Heart right ventricle (tissue), 16 donors: ENCODE results near the gene NANOS1. TPM values are rescaled to one million over a fixed set of nuclear protein-coding genes. Genes with fewer than 3 reads are reported as not detected.

ENCODE experiments used
- ATAC-seq, 8 donors: fragments of 200-7000 bp; cut with Tn5 transposase; one replicate each; pipeline ENCODE4 v1.9.1; 2020; ENCODE audit warnings: mild to moderate bottlenecking in 8 of 8, moderate library complexity in 8 of 8, moderate number of reproducible peaks in 1 of 8
- DNase-seq, 2 donors: peaks; one replicate each; pipeline ENCODE4 v3.0.0-alpha.2; 2020
- H3K27ac ChIP-seq, 10 donors: fragments of 200-600 bp; sonication (generic) in 2 of 10; one replicate each; pipeline versions ENCODE4 v1.5.0 to v1.8.0; 2020 to 2022; ENCODE audit warnings: mild to moderate bottlenecking in 3 of 10
- H3K27me3 ChIP-seq, 7 donors: fragments of 200-600 bp; one replicate each; pipeline ENCODE4 v1.8.0; 2021 to 2022; ENCODE audit warnings: mild to moderate bottlenecking in 2 of 7
- H3K36me3 ChIP-seq, 9 donors: fragments of 200-600 bp; sonication (generic) in 1 of 9; one replicate each; pipeline versions ENCODE4 v1.5.0 to v1.8.0; 2020 to 2022; ENCODE audit warnings: mild to moderate bottlenecking in 2 of 9
- H3K4me1 ChIP-seq, 9 donors: fragments of 200-600 bp; sonication (generic) in 1 of 9; one replicate each; pipeline versions ENCODE4 v1.5.0 to v1.8.0; 2020 to 2022; ENCODE audit warnings: mild to moderate bottlenecking in 4 of 9
- H3K4me3 ChIP-seq, 10 donors: fragments of 200-600 bp; sonication (generic) in 2 of 10; one replicate each; pipeline versions ENCODE4 v1.5.0 to v1.8.0; 2020 to 2022; ENCODE audit warnings: mild to moderate bottlenecking in 7 of 10, moderate library complexity in 2 of 10
- H3K9me3 ChIP-seq, 11 donors: fragments of 200-600 bp in 10 of 11; sonication (generic) in 2 of 11; one replicate each; pipeline versions ENCODE4 v1.5.0 to v1.8.0; 2013 to 2022; ENCODE audit warnings: mild to moderate bottlenecking in 2 of 11, control low read depth in 1 of 11, moderate library complexity in 1 of 11
- WGBS, 2 donors: extraction: QIAGEN DNeasy Blood & Tissue Kit; methylation state at CpG; one replicate each; pipeline ENCODE4 v1.1.7; 2013; ENCODE audit warnings: inconsistent platforms in 1 of 2; 5-methylcytosine and 5-hydroxymethylcytosine counted together
- intact Hi-C, 10 donors: fragments of 100-400 bp; cut with DNase I; formaldehyde crosslinking; loops; one replicate each; pipeline versions ENCODE4 v1.11.1 to v1.14.2; 2022
- polyA plus RNA-seq, 2 donors: library from polyadenylated mRNA; stranded (reverse); fragments of 200-250 nt; gene quantifications; one replicate each; pipeline ENCODE4 v1.2.3, GENCODE V29; 2013
- total RNA-seq, 10 donors: library from RNA; stranded (reverse); fragmentation: NEBNext Ultra II Directional in 3 of 10; extraction: Animal tissue kit (Norgen Biotek cat#: 25700) in 3 of 10; gene quantifications; one replicate each; pipeline versions ENCODE4 v1.2.1 to v1.2.4, GENCODE V29; 2021 to 2023
- TF ChIP-seq, protein P1 (sequence below), 9 donors: fragments of 200-600 bp; sonication (generic) in 2 of 9; IDR thresholded peaks; one replicate each; pipeline versions ENCODE4 v1.5.0 to v1.8.0; 2021 to 2022; ENCODE audit warnings: antibody characterized with exemption in 9 of 9, mild to moderate bottlenecking in 5 of 9, moderate library complexity in 1 of 9
- donor health status: Arrhythmogenic right ventricular cardiomyopathy.
- donor health status: ischemic (EF 13 %, LVEDD 7.1; RV severe dilation, severe dysfunction).
- donor health status: healthy with polysubstance abuse.
- donor health status: DM: no; HTN: yes; CAD: no.
- donor health status: DM: no; HTN: no; CAD: no.
- donor health status: ischemic (EF 25% LVEDD 6.9; RV normal size, moderate dysfunction).
- donor health status: ischemic (EF 25% LVEDD 5.7; RV mildly dilated, moderate dysfunction).
- donor health status: healthy.
- donor health status: DM: yes; HTN: yes; CAD: no.
- donor health status: Ischemic cardiomyopathy.
- donor health status: ischemic (EF 35%, LVEDD 5.7; RV mildly dilated, moderate dysfunction).
- donor health status: nonischemic (EF 11% LVEDD 7.7; RV severe dilation, severe dysfunction).
- donor health status: DM: yes; HTN: yes; CAD: no.
- donor health status: PGD.
- donor health status: ischemic (EF 29% LVEDD 5.4; RV normal size, mild dysfunction).
- donor health status: nonischemic (EF 23%, LVEDD 6.1; RV moderate dilation, normal function).

The NANOS1 gene
- total and polyA plus RNA-seq, 12 donors = 2.9 to 26.1 (median 7.3) TPM

DNA sequence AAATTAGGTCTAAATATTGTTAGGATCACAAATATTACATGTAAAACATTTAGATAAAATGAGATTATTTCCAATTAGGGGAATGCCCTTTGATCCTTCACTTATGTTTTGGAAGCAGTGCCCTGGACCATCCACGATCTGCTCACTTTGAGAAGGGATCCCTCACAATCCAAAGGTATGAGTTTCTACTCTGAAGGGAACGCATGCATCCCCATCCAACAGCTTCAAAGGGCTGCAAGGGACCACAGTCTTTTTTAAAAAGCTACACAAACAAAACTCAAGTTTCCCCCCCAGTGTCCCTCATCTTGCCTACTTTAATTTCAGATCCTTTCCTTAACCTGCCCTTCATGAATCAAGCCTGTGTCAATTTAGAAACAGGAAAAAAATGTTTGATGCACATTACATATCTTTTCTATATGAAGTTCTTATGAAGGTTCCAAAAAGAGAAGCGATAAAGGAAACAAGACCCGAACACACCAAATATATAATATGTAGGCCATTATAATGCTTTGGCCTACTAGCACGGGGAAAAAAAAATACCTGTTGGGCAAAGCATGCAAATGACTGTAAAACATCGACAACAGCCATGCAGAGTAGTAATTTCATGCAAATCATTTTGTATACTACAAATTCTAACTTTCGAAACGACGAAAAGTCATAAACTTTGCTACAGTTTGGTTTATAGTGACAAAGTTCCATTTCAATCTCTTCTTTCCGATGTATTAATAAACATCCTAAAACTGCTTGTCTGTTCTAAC is 49.1 kb downstream of the NANOS1 start:
- intact Hi-C loops = loop anchor here in 2 of 10 donors (5.0 kb wide), 2 partner anchors 51 to 89 kb away; partner anchors contain the start of genes NANOS1 (in 1 of the 2) and SFXN4 (in 1 of the 2)

DNA sequence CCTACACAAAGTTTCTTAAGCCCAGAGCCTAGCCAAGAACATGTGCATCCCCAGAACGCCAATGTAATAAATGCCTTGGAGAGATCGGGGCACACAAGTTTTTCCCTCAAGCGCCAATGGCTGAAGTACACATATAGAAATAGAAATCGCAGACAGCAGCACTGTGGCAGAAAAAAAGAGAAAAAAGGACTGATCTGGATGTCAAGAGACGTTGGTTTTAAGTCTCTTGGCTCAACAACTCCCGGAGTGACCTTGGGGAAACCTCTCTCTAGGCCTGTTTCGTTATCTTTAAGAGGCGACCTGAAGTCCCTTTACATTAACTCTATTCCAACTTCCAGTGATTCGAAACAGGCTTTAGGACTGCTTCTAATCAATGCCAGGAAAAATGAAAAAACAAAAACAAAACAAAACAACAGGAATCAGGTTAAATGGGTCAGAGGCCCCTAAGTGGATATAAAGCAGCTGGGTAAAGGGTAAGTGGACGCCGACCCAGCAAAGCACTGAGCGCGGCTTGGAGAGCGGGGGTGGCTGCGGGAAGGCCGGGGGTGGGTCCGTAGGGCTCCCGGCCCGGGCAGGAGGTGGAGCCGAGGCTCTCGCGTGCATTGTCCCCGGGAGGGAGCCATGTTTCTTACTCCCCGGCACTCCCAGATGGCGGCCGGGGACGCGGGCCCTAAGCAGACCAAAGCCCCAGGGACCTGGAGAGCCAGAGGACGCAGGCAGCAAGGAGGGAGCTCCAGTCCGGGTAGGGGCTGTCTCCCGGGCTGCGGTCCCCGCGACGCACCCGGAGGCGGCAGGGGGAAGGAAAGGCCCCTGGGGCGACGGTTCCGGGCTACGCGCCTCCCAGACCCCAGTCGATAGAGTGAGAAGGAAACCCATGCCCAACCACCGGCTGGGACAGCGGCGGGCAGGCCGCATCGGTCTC is 50.3 kb downstream of the NANOS1 start:
- peak; percentile 87 to 93 (median 89) for ATAC-seq
- H3K27ac ChIP-seq = peak overlapping the region; percentile 91 to 99 (median 98)
- peak overlapping the region; percentile 66 to 99 (median 95) for H3K4me3 ChIP-seq
- no peaks in the 10 kb centered on the region for H3K9me3 ChIP-seq
- WGBS, 2 donors = 1% methylated on average over 41 to 48 of the region's 48 CpGs
- H3K36me3 ChIP-seq = no peaks in the 10 kb centered on the region
- no peaks in the 10 kb centered on the region for H3K27me3 ChIP-seq
- intact Hi-C loops = loop anchor here in 3 of 10 donors (1.0 to 5.0 kb wide), 6 partner anchors 23 to 97 kb away; partner anchors contain the start of genes SFXN4 (in 2 of the 3), DENND10 (in 1 of the 3), NANOS1 (in 1 of the 3) and PRDX3 (in 1 of the 3)
- peaks cover 5 to 56% (median 37%) of the 10 kb centered on the region in 9 donors for H3K4me1 ChIP-seq
- TF ChIP-seq, protein P1, sequence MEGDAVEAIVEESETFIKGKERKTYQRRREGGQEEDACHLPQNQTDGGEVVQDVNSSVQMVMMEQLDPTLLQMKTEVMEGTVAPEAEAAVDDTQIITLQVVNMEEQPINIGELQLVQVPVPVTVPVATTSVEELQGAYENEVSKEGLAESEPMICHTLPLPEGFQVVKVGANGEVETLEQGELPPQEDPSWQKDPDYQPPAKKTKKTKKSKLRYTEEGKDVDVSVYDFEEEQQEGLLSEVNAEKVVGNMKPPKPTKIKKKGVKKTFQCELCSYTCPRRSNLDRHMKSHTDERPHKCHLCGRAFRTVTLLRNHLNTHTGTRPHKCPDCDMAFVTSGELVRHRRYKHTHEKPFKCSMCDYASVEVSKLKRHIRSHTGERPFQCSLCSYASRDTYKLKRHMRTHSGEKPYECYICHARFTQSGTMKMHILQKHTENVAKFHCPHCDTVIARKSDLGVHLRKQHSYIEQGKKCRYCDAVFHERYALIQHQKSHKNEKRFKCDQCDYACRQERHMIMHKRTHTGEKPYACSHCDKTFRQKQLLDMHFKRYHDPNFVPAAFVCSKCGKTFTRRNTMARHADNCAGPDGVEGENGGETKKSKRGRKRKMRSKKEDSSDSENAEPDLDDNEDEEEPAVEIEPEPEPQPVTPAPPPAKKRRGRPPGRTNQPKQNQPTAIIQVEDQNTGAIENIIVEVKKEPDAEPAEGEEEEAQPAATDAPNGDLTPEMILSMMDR (IDR thresholded peaks at IDR 0.05) = no peak
- peak; percentile 76 to 82 for DNase-seq

More for the DNA sequence above, 49.1 kb downstream of the NANOS1 start:
- Histone ChIP-seq H3K4me3 (peak overlapping the region; percentile 66 to 99 (median 95)), H3K36me3 (peaks cover 0 to 10% (median 0%) of the 10 kb centered on the region in 9 donors), H3K9me3 (no peaks in the 10 kb centered on the region), H3K27me3 (no peaks in the 10 kb centered on the region), H3K27ac (peak overlapping the region in 9 of 10 donors; percentile 91 to 99 (median 98)), H3K4me1 (peaks cover 5 to 68% (median 37%) of the 10 kb centered on the region in 9 donors)
- ATAC-seq (no peak), DNase-seq (no peak)
- WGBS, 2 donors = 29 to 33% methylated on average over 10 of the region's 10 CpGs
- TF ChIP-seq, protein P1 (IDR thresholded peaks at IDR 0.05) = no peak

DNA sequence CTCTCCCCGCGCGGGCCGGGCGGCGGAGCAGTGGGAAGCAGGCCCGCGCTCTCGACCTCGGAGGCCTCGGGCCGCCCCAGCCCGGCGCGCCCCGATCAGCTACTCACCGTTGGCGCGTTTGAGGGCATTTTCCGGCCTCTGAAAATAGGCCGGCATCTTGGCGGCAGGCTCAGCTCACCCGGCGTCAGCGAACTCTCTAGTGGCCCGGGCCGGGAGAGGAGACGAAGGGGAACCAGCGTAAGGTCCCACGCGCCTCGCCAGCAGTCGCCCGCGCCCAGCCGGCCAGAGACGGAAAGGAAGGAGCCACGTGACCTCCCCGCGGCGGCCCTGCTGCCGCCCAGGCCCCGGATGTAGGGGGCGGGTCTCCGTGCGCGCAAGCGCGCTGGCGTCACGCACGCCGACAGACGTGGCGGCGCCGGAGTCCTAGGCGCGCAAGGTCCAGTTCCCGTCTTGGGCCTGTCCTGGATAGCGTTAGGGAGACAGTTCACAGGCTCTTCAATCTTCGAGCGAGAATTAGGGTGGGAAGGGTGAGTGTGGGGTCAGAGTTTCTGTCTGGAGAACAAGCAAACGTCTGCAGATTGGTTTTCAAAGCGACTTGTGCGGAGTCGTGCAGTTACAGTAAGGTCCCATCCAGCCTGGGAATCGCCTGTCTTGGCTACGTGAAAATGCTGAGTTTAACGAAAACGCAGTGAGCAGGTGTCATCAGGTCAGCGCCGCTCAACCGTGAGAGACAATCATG is 51.2 kb downstream of the NANOS1 start, which contains the start of gene EIF3A:
EIF3A (minus strand) TSS at position 297 of the 739 bp plus-strand sequence; CDS start at position 156, 141 bp downstream.
- Histone ChIP-seq H3K27ac (peak within 1 kb of the TSS; percentile 91 to 99 (median 98)), H3K9me3 (no peaks in the 10 kb centered on the region), H3K4me3 (peak within 1 kb of the TSS; percentile 66 to 99 (median 95)), H3K4me1 (peaks cover 5 to 52% (median 37%) of the 10 kb centered on the region in 9 donors), H3K27me3 (no peaks in the 10 kb centered on the region), H3K36me3 (no peaks in the 10 kb centered on the region)
- ATAC-seq (peak; percentile 97 to 98 (median 98)), DNase-seq (peak; percentile 92 to 95)
- TF ChIP-seq, protein P1 (IDR thresholded peaks at IDR 0.05) = no peak
- intact Hi-C loops = loop anchor here in 3 of 10 donors (1.0 to 5.0 kb wide), 4 partner anchors 22 to 97 kb away; partner anchors contain the start of genes DENND10 (in 1 of the 3), PRDX3 (in 1 of the 3) and SFXN4 (in 1 of the 3)
- 0% methylated on average over 72 to 74 of the region's 74 CpGs for WGBS, 2 donors

Other genes starting within 250 kb of the NANOS1 start
- 100 to 1,000 TPM in 9 of 10 donors, 10 to 100 TPM in 1; 94.8 to 139 (median 126) TPM for gene EIF3A, start 51.1 kb downstream of the NANOS1 start, total RNA-seq
- gene EIF3A, start 51.1 kb downstream of the NANOS1 start, polyA plus RNA-seq = 10 to 100 TPM; 46.9 to 47.3 TPM
- gene DENND10, start 74.4 kb downstream of the NANOS1 start, total RNA-seq = 10 to 100 TPM; 17.1 to 28.4 (median 23.4) TPM
- 10 to 100 TPM; 10.7 to 13.6 TPM for gene DENND10, start 74.4 kb downstream of the NANOS1 start, polyA plus RNA-seq
- 10 to 100 TPM; 32.3 to 53.1 (median 43.3) TPM for gene SFXN4, start 136.0 kb downstream of the NANOS1 start, total RNA-seq
- 10 to 100 TPM; 65.6 to 95.2 TPM for gene SFXN4, start 136.0 kb downstream of the NANOS1 start, polyA plus RNA-seq
- gene PRDX3, start 149.1 kb downstream of the NANOS1 start, total RNA-seq = 100 to 1,000 TPM; 217 to 323 (median 286) TPM
- gene PRDX3, start 149.1 kb downstream of the NANOS1 start, polyA plus RNA-seq = 100 to 1,000 TPM in 1 of 2 donors, 10 to 100 TPM in 1; 75.4 to 185 TPM
- gene GRK5, start 177.9 kb downstream of the NANOS1 start, total RNA-seq = 10 to 100 TPM; 11.8 to 80.5 (median 32.5) TPM
- 10 to 100 TPM; 19.4 to 20.2 TPM for gene GRK5, start 177.9 kb downstream of the NANOS1 start, polyA plus RNA-seq